GM21390 (cell line): ENCODE data around the gene DCTN5.
"Not testable (repeated sequence)": the region's sequence is repeated elsewhere in the genome, so short reads cannot be mapped to it uniquely, and the experiment has no call there.

Experiments
- ATAC-seq: cut with Tn5 transposase; IDR thresholded peaks from one replicate; pipeline ENCODE4 v1.9.1; 2021; ENCODE audit not compliant: unreplicated experiment

DCTN5 gene

GRCh38 chr16:23640931-23641765, at the start of gene DCTN5, which contains the start of gene PALB2:
Gene DCTN5 (plus strand): TSS chr16:23641466. CDS start chr16:23641543, 77 bp downstream.
Gene PALB2 (minus strand): TSS chr16:23641310. CDS start chr16:23641157, 153 bp downstream.
- ATAC-seq: peak; percentile 93

- no peak for ATAC-seq
Measured at GRCh38 chr16:23594186-23594585, 47.1 kb upstream of the DCTN5 start.

DNA sequence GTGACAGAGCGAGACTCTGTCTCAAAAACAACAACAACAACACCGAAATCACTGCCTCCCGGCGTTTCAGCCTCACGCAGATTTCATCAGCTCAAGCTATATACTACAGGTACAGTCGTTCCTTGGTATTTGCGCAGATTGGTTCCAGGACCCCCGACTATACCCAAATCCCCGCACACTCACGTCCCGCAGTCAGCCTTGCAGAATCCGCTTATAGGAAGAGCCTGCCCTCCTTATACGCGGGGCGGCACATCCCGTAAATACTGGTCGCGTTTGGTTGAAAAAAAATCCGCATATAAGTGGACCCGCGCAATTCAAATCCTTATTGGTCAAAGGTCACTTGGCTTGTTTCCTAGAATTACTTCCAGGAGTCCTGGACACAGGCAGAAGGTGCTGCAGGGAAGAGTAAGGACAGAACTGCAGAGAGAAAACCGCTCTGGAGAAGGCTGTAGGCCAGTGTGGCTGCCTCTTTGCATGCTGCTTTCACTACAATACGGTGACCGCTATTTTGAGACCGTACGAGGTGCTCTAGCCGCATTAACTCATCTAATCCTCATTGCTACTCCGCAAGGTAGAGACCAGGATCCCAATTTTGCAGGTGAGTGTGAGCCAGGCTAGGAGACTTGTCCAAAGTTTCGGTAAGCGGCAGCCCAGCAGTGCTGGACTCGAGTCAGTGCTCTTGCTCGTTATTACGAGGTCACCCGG, 45.9 kb upstream of the DCTN5 start:
- no peak for ATAC-seq

DNA sequence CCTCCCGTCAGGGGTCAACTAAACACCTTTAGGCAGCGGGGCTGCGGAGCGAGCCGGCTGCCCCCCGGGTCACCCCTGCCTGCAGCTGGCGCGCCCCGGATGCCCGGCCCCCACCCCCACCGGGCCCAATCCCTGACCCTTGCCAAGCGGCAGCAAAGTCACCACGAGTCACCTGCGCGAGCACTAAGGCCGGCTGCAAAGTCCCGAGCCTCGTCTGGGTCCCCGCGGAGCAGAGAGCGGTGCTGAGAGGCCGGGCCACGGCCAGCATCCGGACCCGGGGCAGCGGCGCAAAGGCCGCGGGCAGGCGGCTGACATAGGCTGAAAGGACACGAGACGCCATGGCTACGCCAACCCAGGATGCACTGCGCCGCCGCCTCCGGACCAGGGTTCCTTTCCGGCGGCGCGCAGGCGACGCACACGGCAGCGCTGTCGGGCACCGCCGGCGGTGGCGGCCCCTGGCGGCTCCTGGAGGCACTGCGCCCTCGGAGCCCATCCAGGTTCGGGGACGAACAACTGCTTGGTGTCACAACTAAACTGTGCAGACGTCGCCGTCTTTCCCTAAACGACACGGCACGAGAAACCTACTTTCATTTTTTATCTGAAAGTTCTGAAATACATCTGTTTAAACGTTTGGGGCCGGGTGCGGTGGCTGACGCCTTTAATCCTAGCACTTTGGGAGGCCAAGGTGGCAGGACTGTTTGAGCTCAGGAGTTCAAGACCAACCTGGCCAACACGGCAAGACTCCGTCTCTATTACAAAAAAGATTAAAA, 45.1 kb upstream of the DCTN5 start, which contains the start of gene NDUFAB1:
NDUFAB1 (minus strand) TSS at position 366 of the 770 bp plus-strand sequence; CDS start at position 340, 26 bp downstream.
- peak; percentile 91 for ATAC-seq

DNA sequence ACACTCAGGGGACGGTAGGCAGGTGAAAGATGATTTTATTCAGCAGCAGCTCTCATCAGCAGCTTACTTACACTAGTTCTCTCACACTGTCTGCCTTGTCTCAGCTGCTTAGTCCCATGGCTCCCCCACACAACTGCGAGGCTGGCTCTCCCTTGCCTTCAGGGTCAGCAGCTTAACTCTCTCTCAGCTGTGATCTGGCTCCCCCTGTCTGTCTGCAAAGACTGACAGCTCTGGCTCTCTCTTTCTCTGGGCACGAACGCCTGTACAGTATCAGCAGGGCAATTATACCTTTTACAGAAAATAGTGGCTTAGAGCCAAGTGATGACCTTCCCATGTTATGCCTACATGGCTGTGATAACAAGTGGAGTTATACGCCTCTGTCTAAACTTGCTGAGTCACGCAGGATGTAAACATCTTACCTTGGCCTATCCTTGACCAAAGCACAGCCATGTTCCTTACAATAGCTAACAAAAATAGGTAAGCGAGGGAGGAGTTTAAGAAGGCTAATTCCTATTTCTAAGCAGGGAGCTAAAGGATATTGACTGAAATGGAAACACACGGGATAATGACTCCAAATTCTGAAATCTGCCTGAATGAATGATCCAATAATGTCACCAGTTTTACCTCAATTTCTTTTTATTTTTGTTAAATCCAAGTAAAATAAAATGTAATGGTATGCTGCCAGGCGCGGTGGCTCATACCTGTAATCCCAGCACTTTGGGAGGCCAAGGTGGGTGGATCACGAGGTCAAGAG, 44.1 kb upstream of the DCTN5 start:
- ATAC-seq: no peak

GRCh38 chr16:23607726-23608125, 33.5 kb upstream of the DCTN5 start:
- no peak for ATAC-seq

DNA sequence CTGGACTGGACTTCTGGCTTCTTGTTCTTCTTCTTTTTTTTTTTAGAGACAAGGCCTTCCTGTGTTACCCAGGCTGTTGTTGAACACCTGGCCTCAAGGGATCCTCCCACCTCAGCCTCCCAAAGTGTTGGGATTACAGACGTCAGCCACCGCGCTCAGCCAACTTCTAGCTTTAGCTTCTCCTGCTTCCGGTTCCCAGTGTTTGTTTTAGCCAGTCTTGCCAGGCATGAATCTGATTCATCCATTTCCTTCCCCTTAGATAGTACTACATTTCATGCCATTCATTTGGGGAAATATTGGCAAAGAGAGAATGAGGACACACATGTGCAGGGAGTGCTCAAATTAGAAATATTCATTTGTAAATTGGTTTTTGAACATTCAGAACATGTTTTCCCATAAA, 33.1 kb upstream of the DCTN5 start:
- no peak for ATAC-seq

GRCh38 chr16:23609929-23610328, 31.3 kb upstream of the DCTN5 start:
- ATAC-seq: no peak

DNA sequence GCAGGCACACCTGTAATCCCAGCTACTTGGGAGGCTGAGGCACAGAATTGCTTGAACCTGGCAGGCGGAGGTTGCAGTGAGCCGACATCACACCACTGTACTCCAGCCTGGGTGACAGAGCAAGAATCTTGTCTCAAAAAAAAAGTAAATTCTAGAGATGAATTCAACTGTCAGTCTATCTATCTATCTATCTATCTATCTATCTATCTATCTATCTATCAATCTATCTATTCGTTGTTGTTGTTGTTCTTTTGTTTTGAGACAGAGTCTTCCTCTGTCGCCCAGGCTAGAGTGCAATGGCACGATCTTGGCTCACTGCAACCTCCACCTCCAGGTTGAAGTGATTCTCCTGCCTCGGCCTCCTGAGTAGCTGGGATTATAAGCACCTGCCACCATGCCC, 30.4 kb upstream of the DCTN5 start:
- not testable (repeated sequence) for ATAC-seq

DNA sequence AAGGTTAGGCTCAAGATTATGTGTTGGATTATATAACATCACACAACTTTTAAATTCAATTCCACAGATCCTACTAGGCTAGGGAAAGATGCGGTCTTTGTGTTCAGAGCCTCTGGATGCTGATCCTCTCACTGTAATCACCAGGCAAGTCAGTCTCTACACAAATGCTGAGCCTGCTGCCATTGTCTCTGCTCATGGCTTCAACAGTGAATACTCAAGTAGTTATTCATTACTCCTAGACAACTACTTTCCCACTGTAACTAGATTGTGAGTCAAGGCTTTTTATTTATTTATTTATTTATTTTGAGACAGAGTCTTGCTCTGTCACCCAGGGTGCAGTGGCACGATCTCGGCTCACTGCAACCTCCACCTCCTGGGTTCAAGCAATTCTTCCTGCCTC, 29.3 kb upstream of the DCTN5 start:
- no peak for ATAC-seq

- ATAC-seq: no peak
Measured at GRCh38 chr16:23615805-23616204, 25.5 kb upstream of the DCTN5 start.

DNA sequence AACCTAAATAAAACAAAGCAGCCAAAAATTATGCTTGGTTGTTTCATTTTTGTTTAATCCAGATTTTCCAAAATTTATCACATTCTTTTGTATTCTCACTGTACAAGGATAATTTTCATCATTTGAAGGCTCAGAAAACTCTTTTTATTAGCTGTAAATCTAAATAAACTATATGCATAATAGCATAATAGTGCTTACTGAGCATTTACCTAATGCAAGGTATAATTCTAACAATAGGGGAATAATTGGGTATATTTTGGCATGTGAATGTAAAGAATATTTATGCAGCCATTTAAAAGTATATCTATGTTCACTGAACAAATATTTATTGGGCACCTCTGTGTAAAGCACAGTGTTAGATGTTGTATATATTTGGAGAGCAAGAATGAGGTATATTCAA, 17.2 kb upstream of the DCTN5 start:
- no peak for ATAC-seq

- no peak for ATAC-seq
Measured at GRCh38 chr16:23629516-23629915, 11.8 kb upstream of the DCTN5 start.

DNA sequence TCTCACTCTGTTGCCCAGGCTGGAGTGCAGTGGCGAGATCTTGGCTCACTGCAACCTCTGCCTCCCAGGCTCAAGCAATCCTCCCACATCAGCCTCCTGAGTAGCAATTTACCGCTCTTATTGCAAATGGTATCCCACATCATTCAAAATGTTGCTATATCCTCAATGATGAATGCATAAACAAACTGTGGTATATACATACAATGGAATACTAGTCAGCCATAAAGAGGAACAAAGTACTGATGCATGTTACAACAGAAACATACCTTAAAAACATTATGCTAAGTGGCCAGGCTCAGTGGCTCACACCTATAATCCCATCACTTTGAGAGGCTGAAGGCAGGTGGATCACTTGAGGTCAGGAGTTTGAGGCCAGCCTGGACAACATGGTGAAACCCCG, 9.4 kb upstream of the DCTN5 start:
- not testable (repeated sequence) for ATAC-seq

DNA sequence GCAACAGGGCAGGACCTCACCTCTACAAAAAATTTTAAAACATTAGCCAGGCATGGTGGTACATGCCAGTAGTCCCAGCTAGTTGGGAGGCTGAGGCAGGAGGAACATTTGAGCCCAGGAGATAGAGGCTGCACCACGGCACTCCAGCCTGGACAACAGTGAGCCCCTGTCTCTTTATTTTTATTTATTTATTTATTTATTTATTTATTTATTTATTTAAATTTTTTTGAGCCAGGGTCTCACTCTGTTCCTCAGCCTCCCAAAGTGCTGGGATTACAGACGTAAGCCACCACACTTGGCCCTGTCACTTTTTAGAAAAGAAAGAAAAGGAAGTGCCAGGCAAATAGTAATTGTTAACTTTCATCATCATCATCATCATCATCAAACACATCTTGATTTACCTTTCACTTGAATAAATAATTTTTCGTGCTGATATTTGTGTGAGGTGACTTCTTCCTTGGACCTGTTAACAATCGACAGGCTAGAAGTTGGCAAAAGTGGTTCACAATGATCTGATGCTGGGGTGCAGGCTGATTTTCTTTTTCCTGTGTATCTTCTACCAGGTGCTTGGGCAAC, 6.7 kb upstream of the DCTN5 start:
- no peak for ATAC-seq

DNA sequence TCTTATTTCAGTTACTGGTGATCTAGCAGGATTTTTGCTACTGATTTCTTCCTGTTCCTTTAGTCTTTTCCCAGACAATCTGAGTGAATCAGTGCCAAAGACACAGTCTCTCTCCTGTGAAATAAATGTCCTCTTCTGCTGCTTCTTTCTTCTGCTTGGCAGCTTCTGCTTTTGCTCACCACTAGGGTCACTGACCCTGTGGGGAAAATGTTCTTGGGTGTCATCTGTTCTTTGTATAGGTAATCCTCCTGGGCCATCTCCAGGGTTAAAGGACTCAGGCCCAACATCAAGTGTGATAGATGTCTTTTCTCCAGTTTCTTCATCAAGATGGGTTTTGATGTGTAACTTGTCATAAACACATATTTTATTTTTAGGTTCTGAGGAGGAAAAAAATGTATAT, 5.3 kb upstream of the DCTN5 start:
- ATAC-seq: no peak

- no peak for ATAC-seq
Measured at GRCh38 chr16:23640615-23640930, 693 bp upstream of the DCTN5 start.

- no peak for ATAC-seq
Measured at GRCh38 chr16:23642246-23642774, 1.0 kb downstream of the DCTN5 start.

DNA sequence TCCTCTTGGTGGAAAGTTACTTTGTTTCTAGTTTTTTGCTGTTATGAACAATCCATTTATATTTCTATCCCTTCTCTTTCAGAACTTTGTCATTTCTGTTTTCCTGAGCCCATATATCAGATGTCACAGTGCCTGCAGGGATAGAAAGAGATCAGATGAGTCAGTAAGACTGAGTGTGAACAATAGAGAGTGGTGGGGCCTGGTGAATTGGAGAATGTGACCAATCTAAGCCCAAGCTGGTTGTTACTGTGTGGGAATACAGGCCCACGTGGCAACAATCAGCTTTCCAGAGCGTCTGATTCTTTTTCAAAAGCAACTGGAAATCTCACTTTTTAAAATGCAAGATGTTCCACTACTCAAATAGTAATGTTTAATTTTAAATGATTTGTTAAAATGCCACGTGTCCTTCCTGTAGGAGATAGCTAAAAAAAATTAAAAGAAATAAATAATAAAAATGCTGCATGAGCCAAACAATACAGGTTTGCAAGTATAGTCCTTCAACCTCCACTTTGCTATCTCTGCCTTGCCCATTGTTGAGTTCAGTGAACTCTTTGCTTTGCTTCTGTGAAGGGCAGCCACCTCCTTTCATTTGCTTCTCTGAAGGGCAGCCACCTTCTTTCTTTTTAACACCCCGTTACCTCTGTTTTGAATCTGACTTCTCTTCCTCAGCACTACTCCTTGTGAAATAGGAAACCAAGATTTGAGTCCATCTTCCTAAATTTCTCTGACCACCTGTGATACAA, 9.6 kb downstream of the DCTN5 start:
- no peak for ATAC-seq
